A549 (cell line): ENCODE measurements around the gene LGALS3BP. TPM values are rescaled to one million over a fixed set of nuclear protein-coding genes. Genes with fewer than 3 reads are reported as not detected.

Experiments
- ATAC-seq, 2 experiments: fragments of 200-7000 bp in 1 of 2; fragments of >200 bp in 1 of 2; cut with Nextera tagmentation in 1 of 2; cut with Tn5 transposase in 1 of 2; 3 replicates each; pipeline versions ENCODE4 v1.8.0 to v1.9.1; 2018 to 2020; ENCODE audit warnings: mild to moderate bottlenecking in 1 of 2, moderate library complexity in 1 of 2
- CTCF ChIA-PET: fragments of 300-600 bp; sonication (Branson Sonifier 250); formaldehyde crosslinking; extraction: SDS; loops from one replicate; lab custom pipeline; 2021; ENCODE audit warnings: antibody characterized with exemption, inconsistent platforms; lab: Yijun Ruan, JAX
- POLR2A ChIA-PET: fragments of 350-600 bp; formaldehyde crosslinking; extraction: SDS; loops from one replicate; lab custom pipeline; 2021; ENCODE audit warnings: antibody characterized with exemption, inconsistent platforms; lab: Yijun Ruan, JAX
- DNase-seq, 2 experiments: peaks; one replicate each; pipeline versions ENCODE4 v3.0.0 to v3.0.0-alpha.2; 2011 to 2016; ENCODE audit warnings: low read depth in 1 of 2, low spot score in 1 of 2
- FAIRE-seq: peaks from 2 replicates; lab custom pipeline; 2011; peaks lifted over from hg19 to GRCh38; lab: Jason Lieb, UNC
- H3K27ac ChIP-seq, 2 experiments: fragments of >200 bp; sonication (Bioruptor Twin); formaldehyde crosslinking; 3 replicates each; pipeline ENCODE4 v1.5.1; 2016 to 2017
- H3K4me1 ChIP-seq: fragments of >200 bp; sonication (Bioruptor Twin); formaldehyde crosslinking; 3 replicates; pipeline ENCODE4 v1.6.1; 2016
- H3K4me2 ChIP-seq: fragments of >200 bp; sonication (Bioruptor Twin); formaldehyde crosslinking; 3 replicates; pipeline ENCODE4 v1.6.1; 2016
- H3K4me3 ChIP-seq: fragments of >200 bp; sonication (Bioruptor Twin); formaldehyde crosslinking; 3 replicates; pipeline ENCODE4 v1.5.1; 2016
- H3K9me3 ChIP-seq: fragments of >200 bp; sonication (Bioruptor Twin); formaldehyde crosslinking; 3 replicates; pipeline ENCODE4 v1.6.1; 2016
- BHLHE40 ChIP-seq: IDR thresholded peaks from 2 replicates; pipeline ENCODE4 v1.6.1; 2012; ENCODE audit warnings: low read depth, low read length, inconsistent platforms
- CBX2 ChIP-seq: fragments of 200-600 bp; sonication (generic); IDR thresholded peaks from 2 replicates; pipeline ENCODE4 v1.6.1; 2016; ENCODE audit warnings: low read depth, mild to moderate bottlenecking, borderline replicate concordance
- CEBPB ChIP-seq, 2 experiments: fragments of >200 bp in 1 of 2; sonication (Bioruptor Twin) in 1 of 2; formaldehyde crosslinking in 1 of 2; IDR thresholded peaks; 2 replicates each; pipeline ENCODE4 v1.6.1; 2012 to 2016
- EHF ChIP-seq: fragments of 250-450 bp; sonication (Bioruptor Pico); IDR thresholded peaks from 2 replicates; pipeline ENCODE4 v1.5.0; 2020; ENCODE audit warnings: mild to moderate bottlenecking
- EHMT2 ChIP-seq: fragments of 200-600 bp; sonication (generic); IDR thresholded peaks from 2 replicates; pipeline ENCODE4 v1.6.1; 2016; ENCODE audit warnings: antibody characterized with exemption, low read depth, mild to moderate bottlenecking, moderate library complexity
- ESRRA ChIP-seq: fragments of 150-350 bp; IDR thresholded peaks from 2 replicates; pipeline ENCODE4 v1.6.1; 2014; ENCODE audit warnings: mild to moderate bottlenecking, low read length, borderline replicate concordance
- GATA3 ChIP-seq: IDR thresholded peaks from 2 replicates; pipeline ENCODE4 v1.6.1; 2012; ENCODE audit warnings: borderline replicate concordance
- HOXA7 ChIP-seq: fragments of 250-450 bp; sonication (Bioruptor Pico); IDR thresholded peaks from 2 replicates; pipeline ENCODE4 v1.5.0; 2020; ENCODE audit warnings: mild to moderate bottlenecking, moderate library complexity
- HOXB13 ChIP-seq: fragments of 250-450 bp; sonication (Bioruptor Pico); IDR thresholded peaks from 2 replicates; pipeline ENCODE4 v1.5.0; 2020; ENCODE audit warnings: low read depth, mild to moderate bottlenecking, moderate library complexity
- JUNB ChIP-seq: fragments of >200 bp; sonication (Bioruptor Twin); formaldehyde crosslinking; IDR thresholded peaks from 2 replicates; pipeline ENCODE4 v1.6.1; 2016
- MYC ChIP-seq: IDR thresholded peaks from 2 replicates; pipeline ENCODE4 v1.6.1; 2012; ENCODE audit warnings: mild to moderate bottlenecking, inconsistent platforms, low read length, improper control_type of control experiment, borderline replicate concordance
- POLR2A ChIP-seq: IDR thresholded peaks from 2 replicates; pipeline ENCODE4 v1.6.1; 2012; ENCODE audit warnings: mild to moderate bottlenecking, low read length
- SREBF2 ChIP-seq: fragments of 450-650 bp; IDR thresholded peaks from 2 replicates; pipeline ENCODE4 v1.6.1; 2014; ENCODE audit warnings: mild to moderate bottlenecking, moderate library complexity
- ZFP36 ChIP-seq: fragments of 450-650 bp; IDR thresholded peaks from 2 replicates; pipeline ENCODE4 v1.6.1; 2014; ENCODE audit warnings: borderline replicate concordance; ENCODE audit not compliant: partially characterized antibody
- ZSCAN20 ChIP-seq: fragments of 250-450 bp; sonication (Bioruptor Pico); IDR thresholded peaks from 2 replicates; pipeline ENCODE4 v1.8.0; 2022; ENCODE audit warnings: mild to moderate bottlenecking, moderate library complexity
- WGBS: methylation state at CpG from one replicate; pipeline ENCODE4 v1.1.6; 2017; ENCODE audit errors: missing lambda C conversion rate; 5-methylcytosine and 5-hydroxymethylcytosine counted together
- polyA plus RNA-seq, 4 experiments: library from polyadenylated mRNA; depleted of rRNA in 3 of 4; stranded (reverse); fragments of >200 nt; fragmentation: RNase III in 1 of 4; extraction: RNeasy Plus Mini Kit Qiagen cat#74134 plus additional on column Dnase treatment in 1 of 4; gene quantifications; 2 replicates in 3 of 4; 3 replicates in 1 of 4; pipeline ENCODE4 v1.2.3, GENCODE V29; 2011 to 2017
- TF ChIP-seq, protein P1 (sequence below): IDR thresholded peaks from 2 replicates; pipeline ENCODE4 v1.6.1; 2012
- TF ChIP-seq, protein P2 (sequence below): fragments of >200 bp; sonication (Bioruptor Twin); formaldehyde crosslinking; IDR thresholded peaks from 3 replicates; pipeline ENCODE4 v1.5.1; 2016
- TF ChIP-seq, protein P3 (sequence below): IDR thresholded peaks from 2 replicates; pipeline ENCODE4 v1.6.1; 2012

The LGALS3BP gene
- polyA plus RNA-seq, 2 of the 4 experiments (the other 2 are of a cell fraction): 28.3 to 60.0 TPM

- FAIRE-seq (no peak), ATAC-seq (no peak), DNase-seq (no peak)
- no peak for TF ChIP-seq ESRRA
- TF ChIP-seq ZFP36: peak; percentile 95
- no peak for TF ChIP-seq CEBPB (IDR thresholded peaks at IDR 0.05)
- Histone ChIP-seq H3K27ac (no peak overlapping the region), H3K4me2 (no peak overlapping the region), H3K4me3 (no peak overlapping the region), H3K9me3 (no peaks in the 10 kb centered on the region), H3K4me1 (no peaks in the 10 kb centered on the region; the same call in 2 of the 3 replicates)
- 89% methylated on average over 6 of the region's 6 CpGs for WGBS
- POLR2A ChIA-PET: no interaction called here
- CTCF ChIA-PET: interaction anchor here (0.6 to 8.6 kb wide), 3 partner anchors 9 to 26 kb away, joined by 3 to 63 read pairs (median 28); partner anchors contain the start of gene LGALS3BP
These were observed 18.2 kb upstream of the LGALS3BP start for GRCh38 chr17:78997881-78998280.

DNA sequence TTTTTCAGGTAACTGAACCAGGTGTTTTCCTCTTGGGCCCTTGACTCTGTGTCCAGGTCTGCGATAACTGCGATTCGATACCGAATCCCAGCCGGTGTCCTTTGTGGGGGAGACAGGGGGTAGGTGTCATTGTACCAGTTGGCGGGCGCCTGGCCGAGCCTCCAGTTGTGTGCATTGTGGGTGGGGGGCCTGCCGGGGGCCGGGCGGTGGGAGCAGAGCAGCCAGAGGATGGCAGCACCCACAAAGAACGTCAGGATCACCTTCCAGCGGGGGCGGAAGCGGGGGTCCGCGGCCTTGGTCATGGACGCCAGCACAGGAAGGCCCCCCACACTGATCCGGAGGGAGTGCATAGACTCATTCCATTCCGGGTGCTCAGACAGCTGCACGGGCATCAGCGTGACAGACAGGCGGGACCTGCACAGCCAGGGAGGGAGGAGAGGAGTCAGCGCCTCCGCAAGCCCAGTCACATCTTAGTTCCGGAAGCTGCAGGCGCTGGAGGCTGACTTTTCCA lies 17.6 kb upstream of the LGALS3BP start:
- TF ChIP-seq MYC (no peak), EHMT2 (no peak), JUNB (no peak)
- no peaks in the 10 kb centered on the region; the same call in 2 of the 3 replicates for H3K4me1 ChIP-seq
- ChIA-PET CTCF (interaction anchor here (0.6 to 8.6 kb wide), 9 partner anchors 7 to 132 kb away, joined by 3 to 63 read pairs (median 8); partner anchors contain the start of gene LGALS3BP), POLR2A (no interaction called here)
- FAIRE-seq (no peak), DNase-seq (no peak), ATAC-seq (no peak)
- WGBS: 93% methylated on average over 17 of the region's 27 CpGs
- H3K4me2 ChIP-seq: no peak overlapping the region
- H3K27ac ChIP-seq: no peak overlapping the region
- no peaks in the 10 kb centered on the region for H3K9me3 ChIP-seq
- H3K4me3 ChIP-seq: no peak overlapping the region

- DNase-seq (no peak), ATAC-seq (no peak), FAIRE-seq (no peak)
- no peak overlapping the region for H3K4me2 ChIP-seq
- CTCF ChIA-PET: interaction anchor here (0.9 to 8.6 kb wide), 11 partner anchors 7 to 397 kb away, joined by 3 to 63 read pairs (median 7); partner anchors contain the start of gene LGALS3BP
- 97% methylated on average over 16 of the region's 16 CpGs for WGBS
- no peaks in the 10 kb centered on the region for H3K9me3 ChIP-seq
- POLR2A ChIA-PET: no interaction called here
- no peak overlapping the region for H3K27ac ChIP-seq
- no peak for TF ChIP-seq ZSCAN20 (CRISPR knock-in tag)
- TF ChIP-seq HOXB13 (CRISPR knock-in tag): no peak
- no peak for TF ChIP-seq SREBF2
- no peak for TF ChIP-seq BHLHE40
- no peak for TF ChIP-seq EHF (CRISPR knock-in tag)
- no peak for TF ChIP-seq GATA3
- TF ChIP-seq POLR2A: no peak
- TF ChIP-seq CBX2: no peak
- TF ChIP-seq, protein P1, sequence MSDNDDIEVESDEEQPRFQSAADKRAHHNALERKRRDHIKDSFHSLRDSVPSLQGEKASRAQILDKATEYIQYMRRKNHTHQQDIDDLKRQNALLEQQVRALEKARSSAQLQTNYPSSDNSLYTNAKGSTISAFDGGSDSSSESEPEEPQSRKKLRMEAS: no peak
- no peak for TF ChIP-seq MYC
- TF ChIP-seq, protein P2, sequence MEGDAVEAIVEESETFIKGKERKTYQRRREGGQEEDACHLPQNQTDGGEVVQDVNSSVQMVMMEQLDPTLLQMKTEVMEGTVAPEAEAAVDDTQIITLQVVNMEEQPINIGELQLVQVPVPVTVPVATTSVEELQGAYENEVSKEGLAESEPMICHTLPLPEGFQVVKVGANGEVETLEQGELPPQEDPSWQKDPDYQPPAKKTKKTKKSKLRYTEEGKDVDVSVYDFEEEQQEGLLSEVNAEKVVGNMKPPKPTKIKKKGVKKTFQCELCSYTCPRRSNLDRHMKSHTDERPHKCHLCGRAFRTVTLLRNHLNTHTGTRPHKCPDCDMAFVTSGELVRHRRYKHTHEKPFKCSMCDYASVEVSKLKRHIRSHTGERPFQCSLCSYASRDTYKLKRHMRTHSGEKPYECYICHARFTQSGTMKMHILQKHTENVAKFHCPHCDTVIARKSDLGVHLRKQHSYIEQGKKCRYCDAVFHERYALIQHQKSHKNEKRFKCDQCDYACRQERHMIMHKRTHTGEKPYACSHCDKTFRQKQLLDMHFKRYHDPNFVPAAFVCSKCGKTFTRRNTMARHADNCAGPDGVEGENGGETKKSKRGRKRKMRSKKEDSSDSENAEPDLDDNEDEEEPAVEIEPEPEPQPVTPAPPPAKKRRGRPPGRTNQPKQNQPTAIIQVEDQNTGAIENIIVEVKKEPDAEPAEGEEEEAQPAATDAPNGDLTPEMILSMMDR: no peak
- no peak for TF ChIP-seq EHMT2
- TF ChIP-seq, protein P3, sequence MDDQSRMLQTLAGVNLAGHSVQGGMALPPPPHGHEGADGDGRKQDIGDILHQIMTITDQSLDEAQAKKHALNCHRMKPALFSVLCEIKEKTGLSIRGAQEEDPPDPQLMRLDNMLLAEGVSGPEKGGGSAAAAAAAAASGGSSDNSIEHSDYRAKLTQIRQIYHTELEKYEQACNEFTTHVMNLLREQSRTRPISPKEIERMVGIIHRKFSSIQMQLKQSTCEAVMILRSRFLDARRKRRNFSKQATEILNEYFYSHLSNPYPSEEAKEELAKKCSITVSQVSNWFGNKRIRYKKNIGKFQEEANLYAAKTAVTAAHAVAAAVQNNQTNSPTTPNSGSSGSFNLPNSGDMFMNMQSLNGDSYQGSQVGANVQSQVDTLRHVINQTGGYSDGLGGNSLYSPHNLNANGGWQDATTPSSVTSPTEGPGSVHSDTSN: no peak
- no peak for TF ChIP-seq HOXA7 (CRISPR knock-in tag)
- no peak overlapping the region for H3K4me3 ChIP-seq
- no peaks in the 10 kb centered on the region; the same call in 2 of the 3 replicates for H3K4me1 ChIP-seq
These were observed 17.1 kb upstream of the LGALS3BP start for GRCh38 chr17:78996781-78997201.
